Activated B cell treated with CpG ODN at 0.5 μM for 24 hours (primary cell): ENCODE measurements around the gene KHDC1L. TPM values are rescaled to one million over a fixed set of nuclear protein-coding genes. Genes with fewer than 3 reads are reported as not detected.
"Not testable (repeated sequence)": the region's sequence is repeated elsewhere in the genome, so short reads cannot be mapped to it uniquely, and the experiment has no call there.

Source experiments
- ATAC-seq: fragments of 200-7000 bp; cut with Tn5 transposase; one replicate; pipeline ENCODE4 v1.10.0; 2021; ENCODE audit warnings: low read depth, mild to moderate bottlenecking, moderate library complexity
- CTCF ChIA-PET: fragments of 350-600 bp; sonication (Branson Sonifier 250); formaldehyde crosslinking; loops from one replicate; lab custom pipeline; 2021; ENCODE audit warnings: antibody characterized with exemption; lab: Charles Lee
- POLR2A ChIA-PET: fragments of 350-600 bp; sonication (Branson Sonifier 250); formaldehyde crosslinking; loops from one replicate; lab custom pipeline; 2021; ENCODE audit warnings: antibody characterized with exemption; lab: Charles Lee
- DNase-seq: peaks from one replicate; pipeline ENCODE4 v3.0.0; 2022
- H3K27ac Mint-ChIP-seq: one replicate; pipeline ENCODE4 v1.8.0; 2020; ENCODE audit warnings: mixed read lengths
- H3K27me3 Mint-ChIP-seq: one replicate; pipeline ENCODE4 v1.8.0; 2021; ENCODE audit warnings: mixed read lengths
- H3K36me3 Mint-ChIP-seq: one replicate; pipeline ENCODE4 v1.8.0; 2021; ENCODE audit warnings: low read depth, mixed read lengths
- H3K4me1 Mint-ChIP-seq: one replicate; pipeline ENCODE4 v1.8.0; 2021; ENCODE audit warnings: mixed read lengths
- H3K4me3 Mint-ChIP-seq: one replicate; pipeline ENCODE4 v1.8.0; 2020; ENCODE audit warnings: mild to moderate bottlenecking, mixed read lengths
- H3K9me3 Mint-ChIP-seq: one replicate; pipeline ENCODE4 v1.8.0; 2020; ENCODE audit warnings: mixed read lengths
- CTCF ChIP-seq: fragments of 200-600 bp; IDR thresholded peaks from one replicate; pipeline ENCODE4 v1.8.0; 2022; ENCODE audit warnings: antibody characterized with exemption, mild to moderate bottlenecking
- intact Hi-C: fragments of 100-400 bp; cut with micrococcal nuclease; formaldehyde crosslinking; loops from one replicate; pipeline ENCODE4 v1.15.1; 2024
- total RNA-seq: library from RNA; stranded (reverse); gene quantifications from 2 replicates; pipeline ENCODE4 v1.2.3, GENCODE V29; 2022

KHDC1L gene
- total RNA-seq, 1 donor from 2014 or later, result not detected

DNA sequence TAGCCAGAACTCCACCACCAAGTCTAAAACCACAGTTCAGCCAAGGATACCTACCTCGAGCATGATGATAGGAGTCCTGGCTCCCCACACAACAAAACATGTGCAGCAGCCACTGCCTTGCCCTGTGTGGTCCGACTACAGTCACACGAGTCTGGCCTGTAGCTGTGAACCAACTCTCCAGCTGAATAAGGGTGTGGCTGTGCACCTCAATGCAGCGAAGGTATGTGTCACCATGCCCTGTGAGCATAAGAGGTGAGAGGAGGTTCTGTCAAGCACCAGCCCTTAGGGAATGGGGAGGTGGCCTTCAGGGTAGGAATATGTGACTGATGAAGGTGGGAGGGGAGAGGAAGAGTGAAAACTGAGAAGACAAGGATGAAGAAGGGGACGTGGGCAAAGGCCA is 16.7 kb upstream of the KHDC1L start:
- H3K27me3 Mint-ChIP-seq, result peaks cover 4% of the 10 kb centered on the region
- no peak overlapping the region for H3K4me3 Mint-ChIP-seq
- H3K36me3 Mint-ChIP-seq, result no peaks in the 10 kb centered on the region
- H3K27ac Mint-ChIP-seq, result no peak overlapping the region
- H3K9me3 Mint-ChIP-seq, result no peaks in the 10 kb centered on the region
- POLR2A ChIA-PET, result no interaction called here
- DNase-seq (no peak), ATAC-seq (no peak)
- intact Hi-C loops, result no loop called here
- H3K4me1 Mint-ChIP-seq, result no peaks in the 10 kb centered on the region
- TF ChIP-seq CTCF, result no peak
- CTCF ChIA-PET, result no interaction called here

GRCh38 chr6:73240730-73241129 is 15.4 kb upstream of the KHDC1L start:
- intact Hi-C loops, result no loop called here
- H3K4me3 Mint-ChIP-seq, result no peak overlapping the region
- ChIA-PET POLR2A (no interaction called here), CTCF (no interaction called here)
- DNase-seq, result no peak
- H3K27me3 Mint-ChIP-seq, result peaks cover 4% of the 10 kb centered on the region
- no peaks in the 10 kb centered on the region for H3K36me3 Mint-ChIP-seq
- no peak overlapping the region for H3K27ac Mint-ChIP-seq
- no peaks in the 10 kb centered on the region for H3K4me1 Mint-ChIP-seq
- ATAC-seq, result no peak
- no peak for TF ChIP-seq CTCF
- no peaks in the 10 kb centered on the region for H3K9me3 Mint-ChIP-seq

DNA sequence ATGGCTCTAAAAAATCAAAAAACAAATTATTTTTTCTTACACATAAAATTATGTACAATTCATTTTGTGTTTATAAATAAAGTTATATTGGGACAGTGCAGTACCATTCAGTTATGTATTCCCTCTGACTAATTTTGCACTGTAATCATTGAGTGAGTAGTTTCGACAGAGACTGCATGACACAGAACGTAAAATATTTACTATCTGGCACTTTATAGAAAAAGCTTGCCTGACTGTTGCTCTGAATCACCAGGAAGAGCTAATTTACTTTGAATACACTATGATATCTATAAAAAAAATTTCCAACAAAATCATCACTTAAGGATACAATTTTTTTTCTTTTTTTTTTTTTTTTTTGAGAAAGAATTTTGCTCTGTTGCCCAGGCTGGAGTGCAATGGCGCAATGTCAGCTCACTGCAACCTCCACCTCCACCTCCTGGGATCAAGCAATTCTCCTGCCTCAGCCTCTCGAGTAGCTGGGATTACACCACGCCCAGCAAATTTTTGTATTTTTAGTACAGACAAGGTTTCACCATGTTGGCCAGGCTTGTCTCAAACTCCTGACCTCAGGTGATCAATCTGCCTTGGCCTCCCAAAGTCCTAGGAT is 11.0 kb upstream of the KHDC1L start:
- no peak for DNase-seq
- H3K9me3 Mint-ChIP-seq, result no peaks in the 10 kb centered on the region
- CTCF ChIA-PET, result no interaction called here
- no peaks in the 10 kb centered on the region for H3K36me3 Mint-ChIP-seq
- no peak for TF ChIP-seq CTCF
- no peak overlapping the region for H3K27ac Mint-ChIP-seq
- ATAC-seq, result no peak
- POLR2A ChIA-PET, result interaction anchor here (0.8 kb wide), 1 partner anchor 586 kb away, joined by 3 read pairs; no protein-coding TSS in a partner anchor
- intact Hi-C loops, result no loop called here
- H3K4me1 Mint-ChIP-seq, result peaks cover 6% of the 10 kb centered on the region
- H3K27me3 Mint-ChIP-seq, result no peaks in the 10 kb centered on the region
- no peak overlapping the region for H3K4me3 Mint-ChIP-seq

- no peak for DNase-seq
- intact Hi-C loops, result no loop called here
- H3K4me3 Mint-ChIP-seq, result no peak overlapping the region
Observed at GRCh38 chr6:73234733-73235132, 9.4 kb upstream of the KHDC1L start.

DNA sequence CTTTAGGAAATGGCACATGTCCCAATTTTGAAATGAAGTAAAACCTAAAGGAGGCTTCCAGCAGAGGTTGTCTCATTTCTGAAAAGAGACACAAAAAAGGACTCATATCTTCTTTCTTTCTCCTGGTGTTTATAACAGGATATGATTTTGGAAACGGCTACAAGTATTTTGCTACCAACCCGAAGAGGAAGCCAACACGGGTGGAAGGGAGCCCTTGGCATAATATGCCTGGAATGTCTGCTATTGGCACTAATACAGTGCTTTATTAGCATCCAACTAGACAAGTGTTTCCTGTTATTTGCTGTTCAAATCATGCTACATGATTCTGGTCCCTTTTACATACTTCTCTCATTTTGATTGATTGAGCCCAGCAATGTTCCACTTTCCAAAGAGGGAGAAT is 8.7 kb upstream of the KHDC1L start:
- H3K27me3 Mint-ChIP-seq, H3K4me1 Mint-ChIP-seq, H3K27ac Mint-ChIP-seq, DNase-seq, ATAC-seq, H3K4me3 Mint-ChIP-seq, H3K9me3 Mint-ChIP-seq, H3K36me3 Mint-ChIP-seq, CTCF ChIA-PET, POLR2A ChIA-PET, intact Hi-C loops: not testable (repeated sequence)

More at GRCh38 chr6:73234733-73235132, 9.4 kb upstream of the KHDC1L start:
- H3K27ac Mint-ChIP-seq, result no peak overlapping the region
- no peaks in the 10 kb centered on the region for H3K36me3 Mint-ChIP-seq
- no peaks in the 10 kb centered on the region for H3K9me3 Mint-ChIP-seq
- no peaks in the 10 kb centered on the region for H3K27me3 Mint-ChIP-seq
- TF ChIP-seq CTCF, result no peak
- no peak for ATAC-seq
- ChIA-PET CTCF (no interaction called here), POLR2A (no interaction called here)
- peaks cover 6% of the 10 kb centered on the region for H3K4me1 Mint-ChIP-seq

DNA sequence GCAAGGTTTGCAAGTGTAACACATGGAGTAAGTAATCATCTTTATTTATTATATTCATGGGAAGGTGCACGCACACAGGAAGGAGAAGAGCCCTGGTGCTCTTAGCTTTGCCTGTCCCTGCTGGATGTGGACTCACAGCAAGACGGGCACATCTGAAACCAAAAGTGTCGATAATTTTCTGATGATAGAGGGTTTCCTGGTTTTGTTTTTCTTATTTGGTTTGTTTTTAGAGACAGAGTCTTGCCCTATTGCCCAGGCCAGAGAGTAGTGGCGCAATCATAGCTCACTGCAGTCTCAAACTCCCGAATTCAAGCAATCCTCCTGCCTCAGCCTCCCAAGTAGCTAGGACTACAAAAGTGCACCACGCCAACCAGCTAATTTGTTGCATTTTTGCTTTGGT is 7.8 kb upstream of the KHDC1L start:
- ATAC-seq, result no peak
- TF ChIP-seq CTCF, result no peak
- no peak for DNase-seq
- intact Hi-C loops, result no loop called here
- Mint-ChIP-seq H3K36me3 (no peaks in the 10 kb centered on the region), H3K4me1 (peaks cover 6% of the 10 kb centered on the region), H3K27me3 (peaks cover 1% of the 10 kb centered on the region), H3K4me3 (no peak overlapping the region), H3K27ac (no peak overlapping the region), H3K9me3 (no peaks in the 10 kb centered on the region)
- ChIA-PET CTCF (no interaction called here), POLR2A (interaction anchor here (0.6 kb wide), 1 partner anchor 418 kb away, joined by 10 read pairs; no protein-coding TSS in a partner anchor)
